IPS-NIHi7 (cell line): ENCODE data around the gene CYP4Z1.
"Not testable (repeated sequence)": the region's sequence is repeated elsewhere in the genome, so short reads cannot be mapped to it uniquely, and the experiment has no call there.

Experiments used
- DNase-seq: peaks from one replicate; pipeline ENCODE4 v3.0.0; 2012; ENCODE audit warnings: mixed read lengths; ENCODE audit errors: extremely low spot score

Gene CYP4Z1

GRCh38 chr1:47067097-47067594 is at the start of gene CYP4Z1:
Gene CYP4Z1, plus strand, starts transcription at chr1:47067231. Its CDS starts 260 bp downstream, at chr1:47067491.
- DNase-seq, result no peak

DNA sequence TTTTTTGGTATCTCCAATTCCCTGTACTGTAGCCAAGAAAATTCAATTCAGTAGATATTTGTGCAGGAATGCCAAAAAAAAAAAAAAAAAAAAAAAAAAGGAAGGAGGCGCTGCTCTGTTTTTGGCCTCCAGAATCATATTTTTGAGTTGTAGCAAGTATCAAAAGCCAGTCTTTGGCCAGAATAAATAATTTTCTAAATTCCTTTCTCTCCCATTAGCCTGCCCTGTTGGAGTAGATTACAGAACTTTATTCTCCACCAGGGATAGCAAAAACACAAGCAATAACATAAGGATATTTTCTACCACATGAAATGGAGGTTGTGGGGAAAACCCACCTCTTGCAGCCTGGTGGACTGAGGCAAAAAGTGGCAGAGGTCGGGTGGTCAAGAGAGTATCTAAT is 46.0 kb upstream of the CYP4Z1 start:
- no peak for DNase-seq

- peak; percentile 62 for DNase-seq
Measured at GRCh38 chr1:47023268-47024140, 43.5 kb upstream of the CYP4Z1 start, which contains the start of gene CYP4X1. Gene CYP4X1, plus strand, starts transcription at chr1:47023669. Its CDS starts 149 bp downstream, at chr1:47023818.

DNA sequence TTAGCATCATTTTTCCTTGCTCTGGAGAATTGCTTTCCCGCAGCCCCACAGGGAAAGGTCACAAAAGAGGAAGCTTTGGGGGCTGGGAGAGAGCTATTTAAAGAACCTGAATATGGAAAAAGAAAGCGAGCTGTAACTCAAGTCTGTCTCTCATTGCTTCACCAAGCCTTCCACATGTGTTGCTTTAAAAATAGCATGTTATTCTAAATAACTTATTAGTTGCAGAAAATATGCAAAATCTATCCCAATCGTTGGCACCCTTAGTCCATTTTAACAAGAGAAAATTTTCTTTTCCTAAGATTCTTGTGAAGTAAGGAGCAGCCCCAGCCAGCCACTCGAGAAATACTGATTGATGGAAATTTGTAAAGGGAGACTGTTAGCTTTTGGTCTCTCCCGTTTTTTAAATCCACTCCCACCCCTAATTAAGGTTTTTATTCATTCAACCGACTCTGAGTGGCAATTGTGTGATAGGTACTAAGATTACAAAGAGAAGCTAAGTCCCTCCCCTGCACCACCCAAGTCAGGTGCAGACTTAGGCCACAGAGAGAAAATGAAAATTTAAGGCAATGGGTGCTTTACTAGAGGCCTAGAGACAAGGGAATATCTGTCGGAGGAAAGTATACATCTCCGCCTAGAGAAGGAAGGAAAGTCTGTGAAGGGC is 42.8 kb upstream of the CYP4Z1 start:
- no peak for DNase-seq

- no peak for DNase-seq
Measured at GRCh38 chr1:47030170-47030805, 36.7 kb upstream of the CYP4Z1 start.

DNA sequence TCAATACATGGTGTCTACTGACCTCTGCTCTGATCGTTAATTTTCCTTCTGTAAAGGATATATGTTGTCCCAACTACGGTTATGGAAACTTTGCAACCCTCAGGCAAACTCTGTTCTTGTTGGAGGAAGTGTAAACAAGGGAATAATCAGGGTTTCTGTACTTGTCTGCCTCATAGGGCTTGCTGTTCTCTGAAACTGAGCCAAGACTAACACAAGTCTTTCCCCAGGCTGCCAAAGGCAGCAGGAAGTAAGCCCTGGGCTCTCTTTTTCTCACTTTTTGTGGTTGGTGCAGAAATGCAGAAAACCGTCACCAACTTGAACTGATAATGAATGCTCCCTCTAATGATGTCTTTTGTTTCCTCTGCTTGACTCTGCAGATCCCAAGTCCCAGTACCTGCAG is 36.0 kb upstream of the CYP4Z1 start:
- DNase-seq, result no peak

GRCh38 chr1:47031585-47031984 is 35.4 kb upstream of the CYP4Z1 start:
- DNase-seq, result no peak

GRCh38 chr1:47036764-47037163 is 30.3 kb upstream of the CYP4Z1 start:
- DNase-seq, result no peak

DNA sequence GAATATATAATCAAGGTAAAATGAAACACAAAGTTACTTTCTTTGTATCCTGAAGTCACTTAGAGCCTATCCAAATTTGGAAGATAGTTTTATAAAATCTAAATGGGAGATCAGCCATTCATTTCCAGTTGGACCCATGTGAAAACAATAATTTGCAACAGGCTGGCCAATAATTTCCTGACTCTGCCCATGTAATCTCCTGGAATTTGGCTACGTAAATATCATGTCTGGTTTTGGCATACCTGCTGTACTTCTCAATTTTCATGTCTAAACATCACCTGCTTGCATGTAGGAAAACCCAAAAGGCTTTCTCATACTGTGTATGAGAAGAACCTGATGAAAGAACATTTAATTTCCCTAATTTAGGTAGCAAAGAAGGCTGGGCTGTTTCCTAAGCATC is 7.7 kb upstream of the CYP4Z1 start:
- no peak for DNase-seq

GRCh38 chr1:47069080-47069479 is 2.0 kb downstream of the CYP4Z1 start:
- DNase-seq, result not testable (repeated sequence)

- DNase-seq, result not testable (repeated sequence)
Measured at GRCh38 chr1:47069509-47069908, 2.5 kb downstream of the CYP4Z1 start.

GRCh38 chr1:47089356-47089755 is 22.3 kb downstream of the CYP4Z1 start:
- not testable (repeated sequence) for DNase-seq

DNA sequence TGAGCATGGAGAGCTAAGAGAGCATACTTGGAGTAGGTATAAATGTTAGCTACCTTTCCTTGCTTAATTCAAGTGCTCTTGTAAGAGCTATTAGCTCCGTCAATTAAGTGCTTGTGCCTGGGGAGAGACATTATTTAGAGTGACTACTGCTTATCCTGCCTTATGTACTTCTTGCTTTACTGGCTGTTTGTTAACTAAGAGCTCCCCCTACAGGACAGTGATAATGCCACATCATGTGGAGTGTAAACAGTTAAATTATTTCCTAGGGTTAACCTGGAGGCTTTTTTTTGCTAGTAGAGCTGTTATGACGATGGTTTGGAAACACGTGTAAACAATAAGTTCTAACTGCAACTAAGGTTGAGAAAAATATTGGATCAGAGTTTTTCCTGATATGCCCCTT is 24.4 kb downstream of the CYP4Z1 start:
- DNase-seq, result not testable (repeated sequence)

DNA sequence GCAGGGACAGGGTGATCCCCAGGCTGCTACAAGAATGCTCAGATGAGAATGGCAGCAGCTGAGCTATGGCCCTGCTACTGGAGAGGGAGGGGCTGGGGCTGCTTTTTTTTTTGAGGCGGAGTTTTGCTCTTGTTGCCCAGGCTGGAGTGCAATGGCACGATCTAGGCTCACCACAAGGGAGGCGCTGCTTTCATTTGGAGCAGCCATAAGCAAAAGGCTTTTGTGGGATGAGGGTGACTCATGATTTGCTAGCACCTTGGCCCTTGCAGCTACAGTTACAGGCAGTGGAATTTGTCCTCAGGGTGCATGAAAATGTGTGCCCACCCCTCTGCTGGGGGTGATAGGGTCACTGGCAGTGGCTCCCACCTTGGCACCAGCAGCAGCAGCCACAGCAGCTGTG is 37.8 kb downstream of the CYP4Z1 start:
- DNase-seq, result no peak

- no peak for DNase-seq
Measured at GRCh38 chr1:47106792-47107191, 39.8 kb downstream of the CYP4Z1 start.

DNA sequence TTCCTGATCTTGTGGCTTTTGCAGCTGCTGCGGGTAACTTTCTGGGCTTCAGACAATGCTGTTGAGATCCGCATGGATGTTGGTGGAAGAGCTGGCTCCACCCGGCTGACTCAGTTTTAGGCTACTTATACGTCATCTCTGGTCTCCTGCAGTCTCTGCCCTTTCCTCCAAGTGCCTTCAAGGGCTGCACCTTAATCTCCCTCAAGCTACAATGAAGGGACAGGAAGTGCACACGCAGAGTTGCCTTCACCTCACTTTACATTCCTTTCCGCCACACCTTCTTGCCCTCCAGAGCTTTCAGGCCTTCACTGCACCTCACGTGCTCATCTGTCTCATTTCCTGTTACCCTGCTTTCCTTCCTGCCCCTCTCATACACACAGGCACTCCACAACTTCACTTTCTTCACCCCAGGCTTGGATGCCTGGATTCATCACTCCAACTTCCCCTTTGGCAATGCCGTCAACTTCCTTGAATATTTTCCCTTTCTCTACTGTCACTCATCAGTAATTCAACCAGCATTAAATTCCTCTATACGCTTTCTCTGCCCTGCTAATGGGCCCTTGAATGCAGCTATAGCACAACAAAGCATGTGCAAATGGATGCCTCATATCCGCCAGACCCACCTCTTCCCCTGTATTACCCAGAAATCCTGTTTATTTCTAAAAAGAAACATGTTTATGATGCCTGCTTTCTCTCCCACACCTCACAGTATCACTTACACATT is 41.0 kb downstream of the CYP4Z1 start:
- peak; percentile 14 for DNase-seq

DNA sequence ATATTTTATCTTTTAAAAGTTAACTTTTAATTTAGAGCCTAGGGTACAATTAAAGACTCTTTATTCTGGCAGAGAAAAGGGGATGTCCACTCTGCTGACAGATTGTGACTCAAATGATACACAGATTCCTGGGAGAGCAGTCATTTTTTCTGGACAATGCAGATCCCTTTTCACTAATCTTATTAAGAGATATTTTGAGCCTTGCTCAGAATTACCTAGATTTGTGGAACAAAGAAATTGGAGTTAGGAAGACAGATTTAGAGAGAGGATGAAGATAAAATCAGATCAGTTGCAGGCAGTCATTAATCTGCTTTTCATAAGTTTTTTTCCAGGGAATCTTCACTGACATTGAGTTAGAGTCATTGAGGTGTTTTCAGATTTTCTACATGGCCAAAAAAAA is 42.5 kb downstream of the CYP4Z1 start:
- not testable (repeated sequence) for DNase-seq

DNA sequence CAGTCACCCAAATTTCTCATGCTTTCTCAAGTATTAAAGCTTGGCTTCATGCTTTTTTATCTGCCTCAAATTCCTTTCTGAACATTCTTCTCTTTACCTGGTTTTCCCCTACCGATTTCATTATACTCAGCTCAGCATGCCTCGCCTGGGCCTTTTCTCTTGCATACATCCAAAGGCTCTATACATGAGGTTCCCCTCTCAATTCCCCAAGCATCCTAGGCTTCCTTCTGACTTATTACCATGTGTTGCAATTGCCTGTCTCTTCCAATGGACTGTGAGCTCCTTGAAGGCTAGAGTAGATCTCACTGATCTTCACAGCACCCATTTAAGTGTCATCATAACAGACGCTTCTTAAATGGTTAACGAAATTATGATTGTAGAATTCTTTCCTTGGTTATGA is 46.1 kb downstream of the CYP4Z1 start:
- peak; percentile 18 for DNase-seq

DNA sequence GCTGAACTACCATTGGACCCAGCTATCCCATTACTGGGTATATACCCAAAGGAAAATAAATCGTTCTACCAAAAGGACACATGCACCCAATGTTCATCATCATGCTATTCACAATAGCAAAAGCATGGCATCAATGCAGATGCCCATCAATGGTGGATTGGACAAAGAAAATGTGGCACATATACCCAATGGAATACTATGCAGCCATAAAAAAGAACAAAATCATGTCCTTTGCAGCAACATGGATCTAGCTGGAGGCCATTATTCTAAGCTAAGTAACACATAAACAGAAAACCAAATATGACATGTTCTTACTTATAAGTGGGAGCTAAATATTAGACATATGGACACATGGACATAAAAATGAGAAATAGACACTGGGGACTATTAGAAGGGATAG is 54.0 kb downstream of the CYP4Z1 start:
- DNase-seq, result not testable (repeated sequence)

- not testable (repeated sequence) for DNase-seq
Measured at GRCh38 chr1:47124834-47125233, 57.8 kb downstream of the CYP4Z1 start.

- DNase-seq, result not testable (repeated sequence)
Measured at GRCh38 chr1:47126997-47127396, 60.0 kb downstream of the CYP4Z1 start.

GRCh38 chr1:47128221-47128620 is 61.2 kb downstream of the CYP4Z1 start:
- no peak for DNase-seq
